GM18498 (cell line): Measurements from ENCODE around the gene MNDA.
"Not testable (repeated sequence)": the region's sequence is repeated elsewhere in the genome, so short reads cannot be mapped to it uniquely, and the experiment has no call there.

ENCODE experiments used
- ATAC-seq: cut with Tn5 transposase; IDR thresholded peaks from one replicate; pipeline ENCODE4 v1.9.1; 2021; ENCODE audit warnings: mild to moderate bottlenecking, moderate library complexity; ENCODE audit not compliant: unreplicated experiment

MNDA gene

GRCh38 chr1:158836038-158836437 lies 4.9 kb downstream of the MNDA start:
- no peak for ATAC-seq

- ATAC-seq, result no peak
These were observed 7.5 kb downstream of the MNDA start for GRCh38 chr1:158838660-158839059.

GRCh38 chr1:158839566-158839965 lies 8.4 kb downstream of the MNDA start:
- ATAC-seq, result no peak

DNA sequence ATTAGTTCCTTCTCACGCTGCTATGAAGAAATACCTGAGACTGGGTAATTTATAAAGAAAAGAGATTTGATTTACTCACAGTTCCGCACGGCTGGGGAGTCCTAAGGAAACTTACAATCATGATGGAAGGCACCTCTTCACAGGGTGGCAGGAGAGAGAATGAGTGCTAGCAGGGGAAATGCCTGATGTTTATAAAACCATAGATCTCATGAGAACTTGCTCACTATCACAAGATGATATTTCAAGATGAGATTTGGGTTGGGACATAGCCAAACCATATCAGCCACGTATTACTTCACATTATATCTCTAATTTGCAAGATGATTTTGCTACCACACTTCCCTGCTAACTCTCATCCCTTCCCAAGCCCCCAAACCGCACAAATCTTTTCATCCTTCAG lies 9.1 kb downstream of the MNDA start:
- ATAC-seq, result no peak

DNA sequence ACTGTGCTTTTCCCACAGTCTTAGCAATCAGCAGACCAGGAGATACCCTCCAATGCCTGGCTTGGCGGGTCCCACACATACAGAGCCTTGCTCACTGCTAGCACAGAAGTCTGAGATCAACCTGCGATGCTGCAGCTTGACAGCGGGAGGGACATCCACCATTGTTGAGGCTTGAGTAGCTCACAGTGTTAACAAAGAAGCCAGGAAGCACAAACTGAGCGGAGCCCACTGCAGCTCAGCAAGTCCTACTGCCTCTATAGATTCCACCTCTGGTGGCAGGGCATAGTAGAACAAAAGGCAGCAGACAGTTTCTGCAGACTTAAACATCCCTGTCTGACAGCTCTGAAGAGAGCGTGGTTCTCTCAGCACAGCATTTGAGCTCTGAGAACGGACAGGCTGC lies 33.4 kb downstream of the MNDA start:
- no peak for ATAC-seq

GRCh38 chr1:158870438-158870837 lies 39.3 kb downstream of the MNDA start:
- not testable (repeated sequence) for ATAC-seq

GRCh38 chr1:158873141-158873540 lies 42.0 kb downstream of the MNDA start:
- no peak for ATAC-seq

GRCh38 chr1:158893654-158894053 lies 62.5 kb downstream of the MNDA start:
- no peak for ATAC-seq

- no peak for ATAC-seq
These were observed 67.6 kb downstream of the MNDA start for GRCh38 chr1:158898722-158899121.
